Epithelial cell of esophagus (primary cell): ENCODE measurements around the gene LTBP2.
"Not testable (repeated sequence)": the region's sequence is repeated elsewhere in the genome, so short reads cannot be mapped to it uniquely, and the experiment has no call there.

ENCODE experiments used
- DNase-seq: peaks from one replicate; pipeline ENCODE4 v3.0.0; 2010; ENCODE audit warnings: low read depth
- H3K4me3 ChIP-seq: 2 replicates; pipeline ENCODE4 v1.5.1; 2011; ENCODE audit warnings: mild to moderate bottlenecking, low read length, control low read depth
- TF ChIP-seq, protein P1 (sequence below): IDR thresholded peaks from 2 replicates; pipeline ENCODE4 v1.5.1; 2011; ENCODE audit warnings: low read depth, mild to moderate bottlenecking, low read length, control low read depth, inconsistent platforms; ENCODE audit not compliant: insufficient read depth; ENCODE audit errors: missing control alignments

LTBP2 gene

GRCh38 chr14:74456684-74457564 lies 155.1 kb downstream of the LTBP2 start:
- DNase-seq = no peak
- no peak overlapping the region for H3K4me3 ChIP-seq
- TF ChIP-seq, protein P1, sequence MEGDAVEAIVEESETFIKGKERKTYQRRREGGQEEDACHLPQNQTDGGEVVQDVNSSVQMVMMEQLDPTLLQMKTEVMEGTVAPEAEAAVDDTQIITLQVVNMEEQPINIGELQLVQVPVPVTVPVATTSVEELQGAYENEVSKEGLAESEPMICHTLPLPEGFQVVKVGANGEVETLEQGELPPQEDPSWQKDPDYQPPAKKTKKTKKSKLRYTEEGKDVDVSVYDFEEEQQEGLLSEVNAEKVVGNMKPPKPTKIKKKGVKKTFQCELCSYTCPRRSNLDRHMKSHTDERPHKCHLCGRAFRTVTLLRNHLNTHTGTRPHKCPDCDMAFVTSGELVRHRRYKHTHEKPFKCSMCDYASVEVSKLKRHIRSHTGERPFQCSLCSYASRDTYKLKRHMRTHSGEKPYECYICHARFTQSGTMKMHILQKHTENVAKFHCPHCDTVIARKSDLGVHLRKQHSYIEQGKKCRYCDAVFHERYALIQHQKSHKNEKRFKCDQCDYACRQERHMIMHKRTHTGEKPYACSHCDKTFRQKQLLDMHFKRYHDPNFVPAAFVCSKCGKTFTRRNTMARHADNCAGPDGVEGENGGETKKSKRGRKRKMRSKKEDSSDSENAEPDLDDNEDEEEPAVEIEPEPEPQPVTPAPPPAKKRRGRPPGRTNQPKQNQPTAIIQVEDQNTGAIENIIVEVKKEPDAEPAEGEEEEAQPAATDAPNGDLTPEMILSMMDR = no peak

DNA sequence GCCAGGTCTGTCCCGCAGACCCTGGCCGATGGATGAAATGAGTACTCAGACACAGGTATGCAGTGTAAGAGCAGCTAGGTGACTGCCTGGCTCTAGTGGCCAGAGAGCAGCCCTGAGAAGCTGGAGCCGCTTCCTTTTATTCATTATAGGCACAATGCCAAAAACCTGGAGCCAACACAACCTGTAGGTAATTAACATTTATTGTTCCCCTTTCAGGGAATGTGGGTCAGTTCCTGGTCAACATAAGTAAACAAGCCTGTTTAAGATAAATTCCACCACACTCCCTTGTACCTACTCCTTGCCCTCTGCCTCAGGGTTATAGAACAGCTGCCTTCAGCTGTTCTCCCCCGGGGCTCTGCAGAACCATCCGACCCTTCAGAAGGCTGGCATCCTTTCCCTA lies 157.6 kb downstream of the LTBP2 start:
- H3K4me3 ChIP-seq, DNase-seq: not testable (repeated sequence)
